Nephron progenitor cell (in vitro differentiated cells): ENCODE results near the gene FGF2.
"Not testable (repeated sequence)": the region's sequence is repeated elsewhere in the genome, so short reads cannot be mapped to it uniquely, and the experiment has no call there.

Source experiments
- DNase-seq: peaks from one replicate; pipeline ENCODE4 v3.0.0; 2021
- H3K27ac Mint-ChIP-seq: 2 replicates; pipeline ENCODE4 v1.8.0; 2021; ENCODE audit warnings: mild to moderate bottlenecking, moderate library complexity, mixed read lengths
- H3K27me3 Mint-ChIP-seq: 2 replicates; pipeline ENCODE4 v1.8.0; 2021; ENCODE audit warnings: mild to moderate bottlenecking, low read depth, mixed read lengths; ENCODE audit not compliant: poor library complexity
- H3K36me3 Mint-ChIP-seq: 2 replicates; pipeline ENCODE4 v1.8.0; 2021; ENCODE audit warnings: low read depth, mixed read lengths
- H3K4me1 Mint-ChIP-seq: 2 replicates; pipeline ENCODE4 v1.8.0; 2021; ENCODE audit warnings: mixed read lengths
- H3K4me3 Mint-ChIP-seq: 2 replicates; pipeline ENCODE4 v1.8.0; 2021; ENCODE audit warnings: mild to moderate bottlenecking, moderate library complexity, mixed read lengths
- H3K9me3 Mint-ChIP-seq: 2 replicates; pipeline ENCODE4 v1.8.0; 2021; ENCODE audit warnings: mild to moderate bottlenecking, moderate library complexity, mixed read lengths
- TF ChIP-seq, protein P1 (sequence below): fragments of 200-600 bp; sonication (generic); IDR thresholded peaks from 2 replicates; pipeline ENCODE4 v1.5.0; 2021; ENCODE audit warnings: antibody characterized with exemption

FGF2 gene

GRCh38 chr4:122832732-122833131, 6.1 kb downstream of the FGF2 start:
- H3K27me3 Mint-ChIP-seq, result peaks cover 29% of the 10 kb centered on the region
- H3K27ac Mint-ChIP-seq, result no peak overlapping the region
- no peak overlapping the region for H3K4me3 Mint-ChIP-seq
- H3K9me3 Mint-ChIP-seq, result no peaks in the 10 kb centered on the region
- peaks cover 32% of the 10 kb centered on the region for H3K4me1 Mint-ChIP-seq
- TF ChIP-seq, protein P1, sequence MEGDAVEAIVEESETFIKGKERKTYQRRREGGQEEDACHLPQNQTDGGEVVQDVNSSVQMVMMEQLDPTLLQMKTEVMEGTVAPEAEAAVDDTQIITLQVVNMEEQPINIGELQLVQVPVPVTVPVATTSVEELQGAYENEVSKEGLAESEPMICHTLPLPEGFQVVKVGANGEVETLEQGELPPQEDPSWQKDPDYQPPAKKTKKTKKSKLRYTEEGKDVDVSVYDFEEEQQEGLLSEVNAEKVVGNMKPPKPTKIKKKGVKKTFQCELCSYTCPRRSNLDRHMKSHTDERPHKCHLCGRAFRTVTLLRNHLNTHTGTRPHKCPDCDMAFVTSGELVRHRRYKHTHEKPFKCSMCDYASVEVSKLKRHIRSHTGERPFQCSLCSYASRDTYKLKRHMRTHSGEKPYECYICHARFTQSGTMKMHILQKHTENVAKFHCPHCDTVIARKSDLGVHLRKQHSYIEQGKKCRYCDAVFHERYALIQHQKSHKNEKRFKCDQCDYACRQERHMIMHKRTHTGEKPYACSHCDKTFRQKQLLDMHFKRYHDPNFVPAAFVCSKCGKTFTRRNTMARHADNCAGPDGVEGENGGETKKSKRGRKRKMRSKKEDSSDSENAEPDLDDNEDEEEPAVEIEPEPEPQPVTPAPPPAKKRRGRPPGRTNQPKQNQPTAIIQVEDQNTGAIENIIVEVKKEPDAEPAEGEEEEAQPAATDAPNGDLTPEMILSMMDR, result no peak
- DNase-seq, result no peak
- H3K36me3 Mint-ChIP-seq, result peaks cover 25% of the 10 kb centered on the region

- H3K4me3 Mint-ChIP-seq, result no peak overlapping the region
Measured at GRCh38 chr4:122833999-122834398, 7.4 kb downstream of the FGF2 start.

DNA sequence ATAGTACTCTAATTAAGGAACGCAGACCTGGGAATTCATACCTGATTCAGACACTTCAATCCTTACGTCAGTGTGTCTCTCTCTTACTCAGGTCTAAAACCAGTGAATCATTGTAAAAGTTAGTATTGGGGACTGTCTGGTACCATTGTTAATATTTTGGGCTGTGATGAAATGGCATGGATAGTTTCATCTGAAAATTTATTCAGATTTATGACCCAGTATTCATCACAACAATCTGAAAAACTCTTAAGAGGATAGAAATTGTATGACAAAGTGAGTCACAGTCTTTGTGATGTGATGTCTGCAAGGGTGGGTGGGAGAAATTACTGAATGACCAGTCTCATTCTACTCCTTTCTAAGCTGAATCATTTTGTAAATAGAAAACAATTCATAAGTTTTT, 10.3 kb downstream of the FGF2 start:
- H3K4me3 Mint-ChIP-seq, result no peak overlapping the region
- peaks cover 10% of the 10 kb centered on the region for H3K9me3 Mint-ChIP-seq
- no peaks in the 10 kb centered on the region for H3K27me3 Mint-ChIP-seq
- no peak overlapping the region for H3K27ac Mint-ChIP-seq
- TF ChIP-seq, protein P1, result no peak
- H3K4me1 Mint-ChIP-seq, result peaks cover 10% of the 10 kb centered on the region
- no peak for DNase-seq
- peaks cover 34% of the 10 kb centered on the region for H3K36me3 Mint-ChIP-seq

More at GRCh38 chr4:122833999-122834398, 7.4 kb downstream of the FGF2 start:
- H3K9me3 Mint-ChIP-seq, result peaks cover under 1% of the 10 kb centered on the region
- peaks cover 19% of the 10 kb centered on the region for H3K4me1 Mint-ChIP-seq
- no peak for DNase-seq
- no peak overlapping the region for H3K27ac Mint-ChIP-seq
- TF ChIP-seq, protein P1, result no peak
- peaks cover 26% of the 10 kb centered on the region for H3K36me3 Mint-ChIP-seq
- peaks cover 16% of the 10 kb centered on the region for H3K27me3 Mint-ChIP-seq

DNA sequence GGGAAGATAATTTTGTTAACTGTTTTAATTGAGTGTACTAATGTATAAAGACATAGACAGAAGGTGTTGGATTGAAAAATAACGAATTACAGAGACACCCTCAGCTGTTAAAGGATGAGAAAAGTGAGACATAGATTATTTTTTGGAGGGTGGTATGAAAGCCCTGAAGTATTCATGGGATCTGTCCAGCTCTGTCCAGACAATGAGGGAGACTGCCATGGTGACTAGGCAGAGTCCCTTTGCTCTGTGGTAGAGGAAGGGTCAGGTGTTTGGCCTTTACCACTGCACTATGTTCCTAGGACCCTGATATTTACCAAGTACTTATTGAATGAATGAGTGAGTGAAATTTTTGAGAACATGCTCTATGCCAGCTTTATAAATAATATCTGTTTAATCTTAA, 11.4 kb downstream of the FGF2 start:
- TF ChIP-seq, protein P1, result no peak
- H3K9me3 Mint-ChIP-seq, result peaks cover 10% of the 10 kb centered on the region
- DNase-seq, result no peak
- H3K4me1 Mint-ChIP-seq, result peaks cover 18% of the 10 kb centered on the region
- peaks cover 33% of the 10 kb centered on the region for H3K36me3 Mint-ChIP-seq
- H3K27ac Mint-ChIP-seq, result no peak overlapping the region
- no peak overlapping the region for H3K4me3 Mint-ChIP-seq
- H3K27me3 Mint-ChIP-seq, result no peaks in the 10 kb centered on the region

DNA sequence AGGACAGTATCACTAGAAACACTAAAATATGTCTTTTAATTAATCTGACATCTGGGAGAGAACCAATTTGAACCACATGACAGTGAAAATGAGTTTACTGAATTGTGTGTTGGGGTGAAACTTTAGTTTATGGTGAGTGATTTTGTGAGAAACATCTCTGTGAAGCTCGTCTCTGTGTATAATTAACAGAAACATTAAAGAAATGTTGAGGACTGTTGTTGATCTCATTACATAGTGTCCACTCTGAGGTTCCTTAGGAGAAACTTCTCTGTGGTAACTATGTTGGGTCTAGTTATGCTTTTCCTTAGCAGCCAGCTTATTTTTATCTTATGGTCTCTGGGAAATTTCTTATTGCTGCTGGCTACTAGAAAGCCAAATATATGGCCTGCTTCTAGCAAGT, 15.8 kb downstream of the FGF2 start:
- Mint-ChIP-seq H3K9me3 (peaks cover 14% of the 10 kb centered on the region), H3K27me3 (no peaks in the 10 kb centered on the region), H3K36me3 (peaks cover 55% of the 10 kb centered on the region), H3K27ac (no peak overlapping the region), H3K4me1 (peaks cover 17% of the 10 kb centered on the region), H3K4me3 (no peak overlapping the region)
- TF ChIP-seq, protein P1, result no peak
- DNase-seq, result no peak

DNA sequence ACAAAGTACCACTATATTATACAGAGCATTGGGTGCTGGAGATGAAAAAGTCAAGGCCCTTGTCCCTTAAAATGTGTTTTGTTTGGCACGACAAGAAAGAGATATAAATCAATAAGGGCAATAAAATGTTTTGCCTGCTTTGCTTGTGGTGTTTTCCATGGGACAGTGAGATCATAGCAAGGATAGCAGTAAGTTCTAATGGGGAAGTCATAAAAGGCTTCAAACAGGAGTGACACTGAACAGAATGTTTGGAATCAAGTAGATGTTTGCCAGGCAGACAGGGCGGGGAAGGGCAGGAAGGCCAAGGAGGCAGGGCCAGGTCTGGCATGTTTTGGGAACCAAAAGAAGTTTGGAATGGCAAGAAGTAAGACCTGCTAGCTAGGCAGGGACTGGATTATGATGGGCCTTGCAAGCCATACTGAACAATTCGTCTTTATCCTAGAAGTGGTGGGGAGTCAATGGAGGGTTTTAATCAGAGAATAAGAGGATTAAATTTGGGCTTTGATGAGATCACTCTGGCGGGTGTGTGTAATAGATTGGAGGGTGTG, 16.4 kb downstream of the FGF2 start:
- Mint-ChIP-seq H3K4me1 (peaks cover 17% of the 10 kb centered on the region), H3K36me3 (peaks cover 58% of the 10 kb centered on the region)
- TF ChIP-seq, protein P1, result no peak

DNA sequence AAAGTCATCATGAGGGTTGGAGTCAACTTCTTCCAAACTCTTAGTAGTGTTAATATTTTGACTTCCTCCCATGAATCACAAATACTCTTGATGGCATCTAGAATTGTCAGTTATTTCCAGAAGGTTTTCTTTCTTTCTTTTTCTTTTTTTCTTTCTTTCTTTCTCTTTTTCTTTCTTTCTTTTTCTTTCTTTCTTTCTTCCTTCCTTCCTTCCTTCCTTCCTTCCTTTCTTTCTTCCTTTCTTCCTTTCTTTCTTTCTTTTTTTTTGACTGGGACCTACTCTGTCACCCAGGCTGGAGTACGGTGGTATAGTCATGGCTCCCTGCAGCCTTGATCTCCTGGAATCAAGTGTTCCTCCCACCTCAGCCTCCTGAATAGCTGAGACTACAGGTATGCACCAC, 17.8 kb downstream of the FGF2 start:
- H3K27me3 Mint-ChIP-seq, H3K4me3 Mint-ChIP-seq, DNase-seq, H3K27ac Mint-ChIP-seq: not testable (repeated sequence)
- Mint-ChIP-seq H3K4me1 (peaks cover 17% of the 10 kb centered on the region), H3K36me3 (peaks cover 63% of the 10 kb centered on the region), H3K9me3 (peaks cover 18% of the 10 kb centered on the region)

More for the DNA sequence above, 16.4 kb downstream of the FGF2 start:
- H3K4me3 Mint-ChIP-seq, result no peak overlapping the region
- H3K27me3 Mint-ChIP-seq, result no peaks in the 10 kb centered on the region
- H3K27ac Mint-ChIP-seq, result peak overlapping the region; percentile 34
- no peak for DNase-seq
- H3K9me3 Mint-ChIP-seq, result peaks cover 21% of the 10 kb centered on the region
